ENCODE data around the gene SNPH.

DNA sequence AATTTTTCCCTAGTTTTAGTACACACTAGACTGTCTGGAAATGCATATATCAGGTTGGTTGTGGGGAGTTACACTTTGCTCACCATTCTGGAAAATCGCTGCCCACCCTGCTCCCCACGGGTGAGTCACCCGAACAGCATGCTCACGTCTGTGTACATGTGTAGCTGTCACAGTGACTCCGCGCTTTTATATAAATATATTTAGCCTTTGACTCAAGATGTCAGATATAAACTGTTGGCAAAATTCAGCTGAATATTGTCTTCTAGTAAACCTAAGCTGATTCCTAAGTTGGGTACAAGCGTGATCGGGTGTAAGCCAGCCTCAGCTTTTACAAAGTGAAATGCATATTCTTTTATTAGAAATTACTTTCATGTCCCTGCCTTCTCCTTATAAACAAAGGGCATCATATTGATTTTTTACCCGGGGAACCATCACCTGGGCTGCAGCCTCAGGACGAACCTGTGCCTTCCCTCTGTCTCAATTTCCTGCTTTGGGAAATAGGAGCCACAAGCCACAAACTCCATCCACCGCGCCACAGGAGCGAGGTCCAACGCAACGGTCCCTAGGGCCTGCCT, 58.6 kb downstream of the SNPH start:
- TF ChIP-seq, protein P1, sequence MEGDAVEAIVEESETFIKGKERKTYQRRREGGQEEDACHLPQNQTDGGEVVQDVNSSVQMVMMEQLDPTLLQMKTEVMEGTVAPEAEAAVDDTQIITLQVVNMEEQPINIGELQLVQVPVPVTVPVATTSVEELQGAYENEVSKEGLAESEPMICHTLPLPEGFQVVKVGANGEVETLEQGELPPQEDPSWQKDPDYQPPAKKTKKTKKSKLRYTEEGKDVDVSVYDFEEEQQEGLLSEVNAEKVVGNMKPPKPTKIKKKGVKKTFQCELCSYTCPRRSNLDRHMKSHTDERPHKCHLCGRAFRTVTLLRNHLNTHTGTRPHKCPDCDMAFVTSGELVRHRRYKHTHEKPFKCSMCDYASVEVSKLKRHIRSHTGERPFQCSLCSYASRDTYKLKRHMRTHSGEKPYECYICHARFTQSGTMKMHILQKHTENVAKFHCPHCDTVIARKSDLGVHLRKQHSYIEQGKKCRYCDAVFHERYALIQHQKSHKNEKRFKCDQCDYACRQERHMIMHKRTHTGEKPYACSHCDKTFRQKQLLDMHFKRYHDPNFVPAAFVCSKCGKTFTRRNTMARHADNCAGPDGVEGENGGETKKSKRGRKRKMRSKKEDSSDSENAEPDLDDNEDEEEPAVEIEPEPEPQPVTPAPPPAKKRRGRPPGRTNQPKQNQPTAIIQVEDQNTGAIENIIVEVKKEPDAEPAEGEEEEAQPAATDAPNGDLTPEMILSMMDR (IDR thresholded peaks at IDR 0.05; ENCODE audit: low read depth, low read length) = no peak
- no peak for TF ChIP-seq POLR2A (IDR thresholded peaks at IDR 0.05; ENCODE audit: extremely low read depth, insufficient read length)
- TF ChIP-seq, protein P2, sequence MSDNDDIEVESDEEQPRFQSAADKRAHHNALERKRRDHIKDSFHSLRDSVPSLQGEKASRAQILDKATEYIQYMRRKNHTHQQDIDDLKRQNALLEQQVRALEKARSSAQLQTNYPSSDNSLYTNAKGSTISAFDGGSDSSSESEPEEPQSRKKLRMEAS (IDR thresholded peaks at IDR 0.05; ENCODE audit: low read depth, low read length) = no peak

Measured in NB4 (cell line).